ENCODE measurements around the gene BMPR1A. TPM values are rescaled to one million over a fixed set of nuclear protein-coding genes. Genes with fewer than 3 reads are reported as not detected.
"Not testable (repeated sequence)": the region's sequence is repeated elsewhere in the genome, so short reads cannot be mapped to it uniquely, and the experiment has no call there.

The BMPR1A gene
- total RNA-seq, 1 donor, result 3.3 TPM

GRCh38 chr10:86979296-86979818, 222.9 kb downstream of the BMPR1A start:
- Histone ChIP-seq H3K9me3 (ENCODE audit: low read depth, low read length) (no peaks in the 10 kb centered on the region), H3K27me3 (ENCODE audit: insufficient read depth, low read length) (no peaks in the 10 kb centered on the region), H3K4me3 (ENCODE audit: low read length) (no peak overlapping the region)

GRCh38 chr10:86979977-86980448, 223.6 kb downstream of the BMPR1A start:
- Histone ChIP-seq H3K4me1 (ENCODE audit: insufficient read depth, low read length) (no peaks in the 10 kb centered on the region), H3K9me3 (ENCODE audit: low read depth, low read length) (no peaks in the 10 kb centered on the region), H3K27me3 (ENCODE audit: insufficient read depth, low read length) (no peaks in the 10 kb centered on the region), H3K4me3 (ENCODE audit: low read length) (no peak overlapping the region)

More at GRCh38 chr10:86979296-86979818, 222.9 kb downstream of the BMPR1A start:
- no peaks in the 10 kb centered on the region for H3K4me1 ChIP-seq (ENCODE audit: insufficient read depth, low read length)

GRCh38 chr10:86981020-86981419, 224.6 kb downstream of the BMPR1A start:
- not testable (repeated sequence) for H3K4me3 ChIP-seq (ENCODE audit: low read length); H3K27me3 ChIP-seq (ENCODE audit: insufficient read depth, low read length); H3K9me3 ChIP-seq (ENCODE audit: low read depth, low read length); H3K4me1 ChIP-seq (ENCODE audit: insufficient read depth, low read length)

GRCh38 chr10:86981716-86982115, 225.3 kb downstream of the BMPR1A start:
- Histone ChIP-seq H3K4me3 (ENCODE audit: low read length) (no peak overlapping the region), H3K9me3 (ENCODE audit: low read depth, low read length) (no peaks in the 10 kb centered on the region), H3K4me1 (ENCODE audit: insufficient read depth, low read length) (no peaks in the 10 kb centered on the region), H3K27me3 (ENCODE audit: insufficient read depth, low read length) (no peaks in the 10 kb centered on the region)

Other genes with a start within 250 kb of the BMPR1A start
- gene WAPL, start 234.8 kb upstream of the BMPR1A start, total RNA-seq, result 72.5 TPM
- gene OPN4, start 102.1 kb upstream of the BMPR1A start, total RNA-seq, result not detected
- not detected for gene LDB3, start 88.1 kb upstream of the BMPR1A start, total RNA-seq
- gene MMRN2, start 201.0 kb downstream of the BMPR1A start, total RNA-seq, result 1.2 TPM
- not detected for gene SNCG, start 202.0 kb downstream of the BMPR1A start, total RNA-seq
- not detected for gene ADIRF, start 211.9 kb downstream of the BMPR1A start, total RNA-seq